Ishikawa (cell line): Measurements from ENCODE around the gene VCAN.

Experiments used
- CEBPB ChIP-seq: IDR thresholded peaks from 2 replicates; pipeline ENCODE4 v1.6.1; 2012
- CREB1 ChIP-seq: IDR thresholded peaks from 2 replicates; pipeline ENCODE4 v1.6.1; 2012; ENCODE audit warnings: low read depth
- EP300 ChIP-seq: IDR thresholded peaks from 2 replicates; pipeline ENCODE4 v1.6.1; 2012; ENCODE audit warnings: borderline replicate concordance
- NFIC ChIP-seq: IDR thresholded peaks from 2 replicates; pipeline ENCODE4 v1.6.1; 2012
- RAD21 ChIP-seq: IDR thresholded peaks from 2 replicates; pipeline ENCODE4 v1.6.1; 2012; ENCODE audit warnings: low read depth
- YY1 ChIP-seq: IDR thresholded peaks from 2 replicates; pipeline ENCODE4 v1.6.1; 2012; ENCODE audit warnings: low read depth
- ZBTB7A ChIP-seq: IDR thresholded peaks from 2 replicates; pipeline ENCODE4 v1.6.1; 2012; ENCODE audit warnings: low read depth
- TF ChIP-seq, protein P1 (sequence below): IDR thresholded peaks from 2 replicates; pipeline ENCODE4 v1.6.1; 2012
- TF ChIP-seq, protein P2 (sequence below): IDR thresholded peaks from 2 replicates; pipeline ENCODE4 v1.6.1; 2012; ENCODE audit warnings: low read depth, mild to moderate bottlenecking
- TF ChIP-seq, protein P3 (sequence below): IDR thresholded peaks from 2 replicates; pipeline ENCODE4 v1.6.1; 2012

DNA sequence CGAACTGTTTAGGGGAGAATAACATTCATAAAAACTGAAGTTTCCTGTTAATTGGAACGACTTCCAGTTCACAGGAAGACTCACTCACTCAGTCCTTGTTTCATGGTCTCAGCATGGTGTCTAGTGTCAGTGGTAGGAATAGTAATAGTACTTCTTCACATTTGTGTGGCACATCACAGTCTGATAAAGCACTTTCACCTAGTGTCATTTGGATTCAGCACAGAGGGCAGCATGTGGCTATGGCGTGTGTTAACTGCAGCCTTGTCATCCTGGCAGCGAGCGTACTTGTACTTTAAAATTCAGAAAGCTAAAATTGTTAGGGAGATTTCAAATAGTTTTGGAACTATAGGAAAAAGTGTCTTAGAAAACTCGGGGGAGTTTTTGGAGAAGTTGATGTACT is 72.4 kb downstream of the VCAN start:
- TF ChIP-seq, protein P1, sequence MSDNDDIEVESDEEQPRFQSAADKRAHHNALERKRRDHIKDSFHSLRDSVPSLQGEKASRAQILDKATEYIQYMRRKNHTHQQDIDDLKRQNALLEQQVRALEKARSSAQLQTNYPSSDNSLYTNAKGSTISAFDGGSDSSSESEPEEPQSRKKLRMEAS, result no peak
- TF ChIP-seq, protein P2, sequence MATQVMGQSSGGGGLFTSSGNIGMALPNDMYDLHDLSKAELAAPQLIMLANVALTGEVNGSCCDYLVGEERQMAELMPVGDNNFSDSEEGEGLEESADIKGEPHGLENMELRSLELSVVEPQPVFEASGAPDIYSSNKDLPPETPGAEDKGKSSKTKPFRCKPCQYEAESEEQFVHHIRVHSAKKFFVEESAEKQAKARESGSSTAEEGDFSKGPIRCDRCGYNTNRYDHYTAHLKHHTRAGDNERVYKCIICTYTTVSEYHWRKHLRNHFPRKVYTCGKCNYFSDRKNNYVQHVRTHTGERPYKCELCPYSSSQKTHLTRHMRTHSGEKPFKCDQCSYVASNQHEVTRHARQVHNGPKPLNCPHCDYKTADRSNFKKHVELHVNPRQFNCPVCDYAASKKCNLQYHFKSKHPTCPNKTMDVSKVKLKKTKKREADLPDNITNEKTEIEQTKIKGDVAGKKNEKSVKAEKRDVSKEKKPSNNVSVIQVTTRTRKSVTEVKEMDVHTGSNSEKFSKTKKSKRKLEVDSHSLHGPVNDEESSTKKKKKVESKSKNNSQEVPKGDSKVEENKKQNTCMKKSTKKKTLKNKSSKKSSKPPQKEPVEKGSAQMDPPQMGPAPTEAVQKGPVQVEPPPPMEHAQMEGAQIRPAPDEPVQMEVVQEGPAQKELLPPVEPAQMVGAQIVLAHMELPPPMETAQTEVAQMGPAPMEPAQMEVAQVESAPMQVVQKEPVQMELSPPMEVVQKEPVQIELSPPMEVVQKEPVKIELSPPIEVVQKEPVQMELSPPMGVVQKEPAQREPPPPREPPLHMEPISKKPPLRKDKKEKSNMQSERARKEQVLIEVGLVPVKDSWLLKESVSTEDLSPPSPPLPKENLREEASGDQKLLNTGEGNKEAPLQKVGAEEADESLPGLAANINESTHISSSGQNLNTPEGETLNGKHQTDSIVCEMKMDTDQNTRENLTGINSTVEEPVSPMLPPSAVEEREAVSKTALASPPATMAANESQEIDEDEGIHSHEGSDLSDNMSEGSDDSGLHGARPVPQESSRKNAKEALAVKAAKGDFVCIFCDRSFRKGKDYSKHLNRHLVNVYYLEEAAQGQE, result no peak
- TF ChIP-seq, protein P3, sequence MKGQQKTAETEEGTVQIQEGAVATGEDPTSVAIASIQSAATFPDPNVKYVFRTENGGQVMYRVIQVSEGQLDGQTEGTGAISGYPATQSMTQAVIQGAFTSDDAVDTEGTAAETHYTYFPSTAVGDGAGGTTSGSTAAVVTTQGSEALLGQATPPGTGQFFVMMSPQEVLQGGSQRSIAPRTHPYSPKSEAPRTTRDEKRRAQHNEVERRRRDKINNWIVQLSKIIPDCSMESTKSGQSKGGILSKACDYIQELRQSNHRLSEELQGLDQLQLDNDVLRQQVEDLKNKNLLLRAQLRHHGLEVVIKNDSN, result no peak
- TF ChIP-seq CREB1, result no peak
- TF ChIP-seq CEBPB, result no peak
- no peak for TF ChIP-seq RAD21
- no peak for TF ChIP-seq EP300
- no peak for TF ChIP-seq YY1
- TF ChIP-seq NFIC, result no peak
- TF ChIP-seq ZBTB7A, result no peak
